OCI-LY3 (cell line): ENCODE data around the gene ERC2.

Experiments
- CTCF ChIP-seq: fragments of 200-600, 300-600 bp; sonication (generic); IDR thresholded peaks from 2 replicates; pipeline ENCODE4 v1.5.1; 2014; ENCODE audit warnings: antibody characterized with exemption, low read length, low read depth
- EZH2phosphoT487 ChIP-seq: fragments of 200-600 bp; shearing (Covaris generic); IDR thresholded peaks from 2 replicates; pipeline ENCODE4 v1.6.1; 2018; ENCODE audit warnings: antibody characterized with exemption, mixed run types, low read depth

- TF ChIP-seq CTCF (no peak), EZH2phosphoT487 (no peak)
Observed at GRCh38 chr3:55819005-55819404, 649.3 kb downstream of the ERC2 start.
